ENCODE results near the gene PRICKLE2. TPM values are rescaled to one million over a fixed set of nuclear protein-coding genes. Genes with fewer than 3 reads are reported as not detected.

The PRICKLE2 gene
- total RNA-seq, 1 experiment from 2014 or later, result 0.26 TPM

DNA sequence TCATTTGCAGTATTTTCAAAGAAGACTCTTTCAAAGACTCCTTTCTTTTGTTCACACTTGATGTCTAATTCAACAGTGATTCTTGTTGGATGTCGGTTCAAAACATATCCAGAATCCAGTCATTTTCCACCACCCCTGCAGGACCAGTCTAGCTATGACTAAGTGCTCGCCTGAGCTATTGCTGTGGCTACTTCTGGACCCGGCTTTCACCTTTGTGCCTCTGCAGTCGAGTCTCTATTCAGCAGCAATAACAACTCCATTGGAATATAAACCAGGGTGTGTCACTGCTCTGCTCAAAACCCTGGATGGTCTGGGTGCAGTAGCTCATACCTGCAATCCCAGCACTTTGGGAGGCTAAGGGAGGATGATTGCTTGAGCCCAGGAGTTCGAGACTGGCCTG lies 55.0 kb downstream of the PRICKLE2 start:
- ATAC-seq (no peak), DNase-seq (ENCODE audit: low read depth, low spot score) (no peak)
- in situ Hi-C loops (cut with HindIII; ENCODE audit: low pct_unique_long_range_greater_than_20kb, low sequenced_read_pairs), result no loop called here
- Histone ChIP-seq H3K27me3 (ENCODE audit: control insufficient read depth, insufficient read depth, low read length) (no peaks in the 10 kb centered on the region), H3K4me1 (ENCODE audit: control insufficient read depth, insufficient read depth, low read length) (no peaks in the 10 kb centered on the region), H3K4me3 (ENCODE audit: low read depth in 2 of 2, low read length in 2 of 2) (no peak overlapping the region), H3K27ac (ENCODE audit: low read length) (no peak overlapping the region), H3K9me3 (ENCODE audit: control insufficient read depth, insufficient read depth, low read depth, low read length) (no peaks in the 10 kb centered on the region), H3K36me3 (ENCODE audit: control insufficient read depth, insufficient read depth, low read length) (no peaks in the 10 kb centered on the region)
- intact Hi-C loops (cut with micrococcal nuclease; ENCODE audit: unreplicated experiment), result no loop called here
- TF ChIP-seq POLR2AphosphoS5 (IDR thresholded peaks at IDR 0.05; ENCODE audit: low read depth, low read length) (no peak), SIN3A (IDR thresholded peaks at IDR 0.05; ENCODE audit: borderline replicate concordance, insufficient read depth, low read depth, low read length) (no peak), TCF7L2 (IDR thresholded peaks at IDR 0.05; ENCODE audit: low read depth, low read length) (no peak)
- TF ChIP-seq, protein P1, sequence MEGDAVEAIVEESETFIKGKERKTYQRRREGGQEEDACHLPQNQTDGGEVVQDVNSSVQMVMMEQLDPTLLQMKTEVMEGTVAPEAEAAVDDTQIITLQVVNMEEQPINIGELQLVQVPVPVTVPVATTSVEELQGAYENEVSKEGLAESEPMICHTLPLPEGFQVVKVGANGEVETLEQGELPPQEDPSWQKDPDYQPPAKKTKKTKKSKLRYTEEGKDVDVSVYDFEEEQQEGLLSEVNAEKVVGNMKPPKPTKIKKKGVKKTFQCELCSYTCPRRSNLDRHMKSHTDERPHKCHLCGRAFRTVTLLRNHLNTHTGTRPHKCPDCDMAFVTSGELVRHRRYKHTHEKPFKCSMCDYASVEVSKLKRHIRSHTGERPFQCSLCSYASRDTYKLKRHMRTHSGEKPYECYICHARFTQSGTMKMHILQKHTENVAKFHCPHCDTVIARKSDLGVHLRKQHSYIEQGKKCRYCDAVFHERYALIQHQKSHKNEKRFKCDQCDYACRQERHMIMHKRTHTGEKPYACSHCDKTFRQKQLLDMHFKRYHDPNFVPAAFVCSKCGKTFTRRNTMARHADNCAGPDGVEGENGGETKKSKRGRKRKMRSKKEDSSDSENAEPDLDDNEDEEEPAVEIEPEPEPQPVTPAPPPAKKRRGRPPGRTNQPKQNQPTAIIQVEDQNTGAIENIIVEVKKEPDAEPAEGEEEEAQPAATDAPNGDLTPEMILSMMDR (IDR thresholded peaks at IDR 0.05), result no peak
- TF ChIP-seq, protein P2, sequence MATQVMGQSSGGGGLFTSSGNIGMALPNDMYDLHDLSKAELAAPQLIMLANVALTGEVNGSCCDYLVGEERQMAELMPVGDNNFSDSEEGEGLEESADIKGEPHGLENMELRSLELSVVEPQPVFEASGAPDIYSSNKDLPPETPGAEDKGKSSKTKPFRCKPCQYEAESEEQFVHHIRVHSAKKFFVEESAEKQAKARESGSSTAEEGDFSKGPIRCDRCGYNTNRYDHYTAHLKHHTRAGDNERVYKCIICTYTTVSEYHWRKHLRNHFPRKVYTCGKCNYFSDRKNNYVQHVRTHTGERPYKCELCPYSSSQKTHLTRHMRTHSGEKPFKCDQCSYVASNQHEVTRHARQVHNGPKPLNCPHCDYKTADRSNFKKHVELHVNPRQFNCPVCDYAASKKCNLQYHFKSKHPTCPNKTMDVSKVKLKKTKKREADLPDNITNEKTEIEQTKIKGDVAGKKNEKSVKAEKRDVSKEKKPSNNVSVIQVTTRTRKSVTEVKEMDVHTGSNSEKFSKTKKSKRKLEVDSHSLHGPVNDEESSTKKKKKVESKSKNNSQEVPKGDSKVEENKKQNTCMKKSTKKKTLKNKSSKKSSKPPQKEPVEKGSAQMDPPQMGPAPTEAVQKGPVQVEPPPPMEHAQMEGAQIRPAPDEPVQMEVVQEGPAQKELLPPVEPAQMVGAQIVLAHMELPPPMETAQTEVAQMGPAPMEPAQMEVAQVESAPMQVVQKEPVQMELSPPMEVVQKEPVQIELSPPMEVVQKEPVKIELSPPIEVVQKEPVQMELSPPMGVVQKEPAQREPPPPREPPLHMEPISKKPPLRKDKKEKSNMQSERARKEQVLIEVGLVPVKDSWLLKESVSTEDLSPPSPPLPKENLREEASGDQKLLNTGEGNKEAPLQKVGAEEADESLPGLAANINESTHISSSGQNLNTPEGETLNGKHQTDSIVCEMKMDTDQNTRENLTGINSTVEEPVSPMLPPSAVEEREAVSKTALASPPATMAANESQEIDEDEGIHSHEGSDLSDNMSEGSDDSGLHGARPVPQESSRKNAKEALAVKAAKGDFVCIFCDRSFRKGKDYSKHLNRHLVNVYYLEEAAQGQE (IDR thresholded peaks at IDR 0.05; ENCODE audit: insufficient read depth in 1 of 2, low read depth in 2 of 2, low read length in 1 of 2), result no peak
- ChIA-PET POLR2A (no interaction called here), CTCF (no interaction called here)
- BruUV-seq (replicated peaks), result no TSS peak

DNA sequence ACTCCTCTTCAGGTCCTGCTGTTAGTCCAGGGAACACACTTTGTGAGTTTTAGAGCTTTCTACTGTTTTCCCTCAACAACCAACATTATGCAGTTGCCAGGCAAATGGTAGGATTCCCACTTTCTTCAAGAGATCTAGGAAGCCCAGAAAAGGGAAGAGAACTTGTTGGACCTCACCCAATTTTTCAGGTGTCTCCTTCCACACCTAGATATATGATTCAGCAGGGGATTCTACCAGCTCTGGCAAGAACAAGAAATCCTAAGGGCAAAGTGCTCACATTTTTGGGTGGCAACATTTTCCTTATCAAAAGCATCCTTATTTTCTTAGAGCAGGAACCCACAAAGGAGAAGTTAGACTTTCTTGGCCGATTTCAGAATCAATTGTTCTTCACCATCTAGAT lies 57.4 kb downstream of the PRICKLE2 start:
- CTCF ChIA-PET, result no interaction called here
- H3K36me3 ChIP-seq (ENCODE audit: control insufficient read depth, insufficient read depth, low read length), result no peaks in the 10 kb centered on the region
- no peak for DNase-seq (ENCODE audit: low read depth, low spot score)
- no peaks in the 10 kb centered on the region for H3K4me1 ChIP-seq (ENCODE audit: control insufficient read depth, insufficient read depth, low read length)
- BruUV-seq (replicated peaks), result no TSS peak
- intact Hi-C loops (cut with micrococcal nuclease; ENCODE audit: unreplicated experiment) (no loop called here), in situ Hi-C loops (cut with HindIII; ENCODE audit: low pct_unique_long_range_greater_than_20kb, low sequenced_read_pairs) (no loop called here)
- no peaks in the 10 kb centered on the region for H3K9me3 ChIP-seq (ENCODE audit: control insufficient read depth, insufficient read depth, low read depth, low read length)
- no peak overlapping the region for H3K27ac ChIP-seq (ENCODE audit: low read length)
- H3K27me3 ChIP-seq (ENCODE audit: control insufficient read depth, insufficient read depth, low read length), result no peaks in the 10 kb centered on the region
- TF ChIP-seq SIN3A (IDR thresholded peaks at IDR 0.05; ENCODE audit: borderline replicate concordance, insufficient read depth, low read depth, low read length), result no peak
- no peak for TF ChIP-seq POLR2AphosphoS5 (IDR thresholded peaks at IDR 0.05; ENCODE audit: low read depth, low read length)
- no peak for TF ChIP-seq TCF7L2 (IDR thresholded peaks at IDR 0.05; ENCODE audit: low read depth, low read length)
- TF ChIP-seq, protein P1 (IDR thresholded peaks at IDR 0.05), result no peak
- TF ChIP-seq, protein P2 (IDR thresholded peaks at IDR 0.05; ENCODE audit: insufficient read depth in 1 of 2, low read depth in 2 of 2, low read length in 1 of 2), result no peak
- no peak for ATAC-seq
- POLR2A ChIA-PET, result no interaction called here
- H3K4me3 ChIP-seq (ENCODE audit: low read depth in 2 of 2, low read length in 2 of 2), result no peak overlapping the region
